ENCODE results near the gene WDR72.
A peak's percentile ranks its signal among the peaks of the same experiment; 100 is the strongest.
"Not testable (repeated sequence)": the region's sequence is repeated elsewhere in the genome, so short reads cannot be mapped to it uniquely, and the experiment has no call there.

The WDR72 gene

GRCh38 chr15:53588773-53589172 is 170.7 kb downstream of the WDR72 start:
- DNase-seq: peak; percentile 37

- DNase-seq: no peak
These were observed 172.7 kb downstream of the WDR72 start for GRCh38 chr15:53586799-53587198.

- no peak for DNase-seq
These were observed 177.9 kb downstream of the WDR72 start for GRCh38 chr15:53581513-53581912.

GRCh38 chr15:53580366-53580765 is 179.1 kb downstream of the WDR72 start:
- no peak for DNase-seq

- DNase-seq: no peak
These were observed 182.6 kb downstream of the WDR72 start for GRCh38 chr15:53576841-53577240.

- no peak for DNase-seq
These were observed 186.4 kb downstream of the WDR72 start for GRCh38 chr15:53573091-53573490.

GRCh38 chr15:53569751-53570480 is 189.5 kb downstream of the WDR72 start:
- DNase-seq: no peak

- DNase-seq: no peak
These were observed 192.6 kb downstream of the WDR72 start for GRCh38 chr15:53566912-53567311.

GRCh38 chr15:53565721-53566120 is 193.7 kb downstream of the WDR72 start:
- no peak for DNase-seq

GRCh38 chr15:53564647-53565046 is 194.8 kb downstream of the WDR72 start:
- no peak for DNase-seq

GRCh38 chr15:53563627-53564026 is 195.8 kb downstream of the WDR72 start:
- DNase-seq: no peak

GRCh38 chr15:53559364-53560277 is 199.8 kb downstream of the WDR72 start:
- no peak for DNase-seq

GRCh38 chr15:53558384-53558783 is 201.1 kb downstream of the WDR72 start:
- DNase-seq: no peak

GRCh38 chr15:53555226-53555625 is 204.2 kb downstream of the WDR72 start:
- no peak for DNase-seq

GRCh38 chr15:53549697-53550305 is 209.7 kb downstream of the WDR72 start:
- DNase-seq: no peak

- no peak for DNase-seq
These were observed 211.2 kb downstream of the WDR72 start for GRCh38 chr15:53548236-53548635.

GRCh38 chr15:53540626-53541300 is 218.7 kb downstream of the WDR72 start:
- not testable (repeated sequence) for DNase-seq

- DNase-seq: no peak
These were observed 219.6 kb downstream of the WDR72 start for GRCh38 chr15:53539878-53540277.

- DNase-seq: no peak
These were observed 222.9 kb downstream of the WDR72 start for GRCh38 chr15:53536479-53537120.

GRCh38 chr15:53535886-53536285 is 223.6 kb downstream of the WDR72 start:
- no peak for DNase-seq

GRCh38 chr15:53534105-53534839 is 225.2 kb downstream of the WDR72 start:
- no peak for DNase-seq

- DNase-seq: no peak
These were observed 228.7 kb downstream of the WDR72 start for GRCh38 chr15:53530761-53531160.

Data from GOT3 (cell line).